AG08395 (cell line): ENCODE measurements around the gene TTC22.

Source experiments
- DNase-seq: peaks from one replicate; pipeline ENCODE4 v3.0.0; 2012; ENCODE audit warnings: mixed read lengths, low spot score

The TTC22 gene

DNA sequence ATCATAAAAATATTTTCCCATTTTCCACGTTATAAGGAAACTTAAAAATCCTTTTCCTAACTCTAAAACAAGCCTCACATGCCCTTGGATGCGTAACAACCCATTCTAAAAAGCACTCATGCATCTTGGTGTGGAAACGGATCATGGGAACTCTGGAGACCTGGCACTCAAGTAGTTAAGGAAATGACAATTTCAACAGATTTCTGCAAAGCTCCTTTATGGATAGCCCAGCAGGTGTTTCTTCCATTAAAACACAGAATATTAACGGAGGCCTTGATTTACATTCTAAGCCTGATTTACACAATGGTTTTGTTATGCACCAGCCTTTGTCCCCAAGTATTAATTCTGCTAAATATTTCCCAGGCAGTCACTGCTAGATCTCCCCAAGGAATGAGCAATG, 49.7 kb downstream of the TTC22 start:
- no peak for DNase-seq

DNA sequence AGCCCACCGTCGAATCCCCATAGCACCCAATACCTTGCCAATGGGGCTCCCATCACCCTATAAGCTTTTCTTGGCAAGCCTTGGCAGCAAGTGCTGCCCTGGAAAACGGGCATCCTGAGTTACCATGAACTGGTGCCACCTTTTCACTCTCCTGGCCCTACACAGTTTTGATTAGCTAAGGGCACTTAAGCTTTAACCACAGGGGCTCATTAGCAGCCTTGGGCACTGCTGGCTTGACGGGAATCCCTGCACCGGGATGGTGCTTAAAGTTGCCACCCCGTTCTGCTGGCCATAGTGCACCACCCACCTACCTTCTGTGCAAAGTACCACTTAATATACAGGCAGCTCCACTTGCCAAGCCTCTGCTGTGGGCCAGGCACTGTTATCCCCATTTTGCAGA, 50.5 kb downstream of the TTC22 start:
- no peak for DNase-seq

DNA sequence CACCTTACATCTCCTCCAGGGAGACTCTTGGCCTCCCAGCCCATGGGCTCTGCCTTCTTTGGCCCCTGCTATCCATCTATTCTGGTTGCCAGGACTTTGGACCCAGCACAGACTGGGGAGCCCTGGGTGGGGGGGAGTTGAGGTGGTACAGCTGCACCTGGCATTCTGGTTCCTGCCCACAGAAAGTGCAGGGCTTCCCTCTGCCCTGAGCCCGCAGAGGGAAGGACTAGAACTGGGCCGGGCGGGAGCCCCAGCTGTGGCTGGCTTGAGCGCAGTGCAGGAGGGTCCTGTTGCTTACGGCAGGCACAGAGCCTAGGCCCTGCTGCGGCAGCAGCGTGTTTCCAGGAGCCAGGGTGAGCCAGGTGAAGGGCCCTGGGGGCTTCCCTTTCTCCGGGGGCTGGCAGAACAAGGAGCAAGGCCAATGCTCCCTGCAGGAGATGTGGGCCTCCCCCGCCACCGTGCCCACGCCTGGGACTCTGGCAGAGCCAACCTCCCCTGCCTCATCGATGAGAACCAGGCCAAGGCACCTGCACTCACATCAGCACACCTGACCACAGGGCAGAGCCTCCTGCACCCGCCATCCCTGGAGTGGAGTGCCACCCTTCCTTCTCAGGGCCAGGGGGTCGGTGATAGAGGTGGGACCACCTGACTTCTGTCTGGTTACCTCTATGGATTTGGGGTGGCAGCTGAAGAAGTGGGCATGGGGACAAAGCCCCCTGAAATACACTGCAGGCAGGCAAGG, 52.9 kb downstream of the TTC22 start:
- no peak for DNase-seq

DNA sequence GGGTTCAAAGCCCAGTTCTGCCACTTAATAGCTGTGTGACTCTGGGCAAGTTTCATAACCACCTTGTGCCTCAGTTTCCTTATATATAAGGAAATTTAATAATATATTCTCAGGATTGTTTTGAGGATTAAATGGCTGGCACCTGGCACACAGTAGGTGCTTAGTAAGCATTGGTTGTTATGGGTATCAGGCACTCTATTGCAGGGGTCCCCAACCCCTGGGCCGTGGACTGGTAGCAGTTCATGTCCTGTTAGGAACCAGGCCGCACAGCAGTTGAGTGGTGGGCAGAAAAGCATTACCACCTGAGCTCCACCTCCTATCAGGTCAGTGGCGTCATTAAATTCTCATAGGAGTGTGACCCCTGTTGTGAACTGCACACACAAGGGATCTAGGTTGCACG, 55.3 kb downstream of the TTC22 start:
- DNase-seq, result no peak

DNA sequence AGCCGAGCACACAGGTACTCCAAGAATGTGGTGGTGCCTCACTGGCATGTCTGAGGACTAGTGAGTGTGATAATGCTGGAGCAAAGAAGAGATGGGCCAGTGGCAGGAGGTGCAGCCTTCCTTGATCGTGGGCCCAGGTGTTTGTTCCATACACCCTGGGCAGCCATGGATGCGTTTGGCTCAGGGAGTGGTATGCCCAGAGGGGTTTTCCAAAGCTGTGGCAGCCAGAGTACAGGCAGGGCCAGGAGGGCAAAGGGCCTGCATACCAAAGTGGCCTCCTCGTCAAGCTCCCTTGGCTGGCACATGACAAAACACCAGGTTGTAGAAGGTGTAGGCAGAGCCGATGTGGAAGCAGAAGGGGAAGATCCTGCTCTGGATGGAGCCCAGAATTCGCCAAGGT, 55.8 kb downstream of the TTC22 start:
- DNase-seq, result no peak

DNA sequence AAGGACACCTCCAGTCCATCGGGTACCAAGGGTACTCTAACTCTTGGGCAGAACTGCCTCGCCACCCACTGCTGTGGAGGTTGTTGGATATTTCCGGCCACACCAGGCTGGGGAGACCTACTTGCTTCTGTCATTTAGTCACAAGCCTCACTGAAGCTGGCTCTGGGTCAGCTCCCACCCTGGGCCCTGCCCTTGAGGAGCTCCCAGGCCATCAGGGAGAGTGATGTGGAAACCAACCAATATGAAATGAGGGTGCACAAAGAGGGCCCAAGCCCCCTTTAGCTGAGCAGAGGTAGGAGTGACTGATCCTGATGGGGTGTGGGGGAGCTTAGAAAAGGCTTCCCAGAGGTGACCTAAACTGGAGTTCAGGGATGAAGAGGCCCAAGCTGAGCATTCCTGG, 56.4 kb downstream of the TTC22 start:
- DNase-seq, result no peak

DNA sequence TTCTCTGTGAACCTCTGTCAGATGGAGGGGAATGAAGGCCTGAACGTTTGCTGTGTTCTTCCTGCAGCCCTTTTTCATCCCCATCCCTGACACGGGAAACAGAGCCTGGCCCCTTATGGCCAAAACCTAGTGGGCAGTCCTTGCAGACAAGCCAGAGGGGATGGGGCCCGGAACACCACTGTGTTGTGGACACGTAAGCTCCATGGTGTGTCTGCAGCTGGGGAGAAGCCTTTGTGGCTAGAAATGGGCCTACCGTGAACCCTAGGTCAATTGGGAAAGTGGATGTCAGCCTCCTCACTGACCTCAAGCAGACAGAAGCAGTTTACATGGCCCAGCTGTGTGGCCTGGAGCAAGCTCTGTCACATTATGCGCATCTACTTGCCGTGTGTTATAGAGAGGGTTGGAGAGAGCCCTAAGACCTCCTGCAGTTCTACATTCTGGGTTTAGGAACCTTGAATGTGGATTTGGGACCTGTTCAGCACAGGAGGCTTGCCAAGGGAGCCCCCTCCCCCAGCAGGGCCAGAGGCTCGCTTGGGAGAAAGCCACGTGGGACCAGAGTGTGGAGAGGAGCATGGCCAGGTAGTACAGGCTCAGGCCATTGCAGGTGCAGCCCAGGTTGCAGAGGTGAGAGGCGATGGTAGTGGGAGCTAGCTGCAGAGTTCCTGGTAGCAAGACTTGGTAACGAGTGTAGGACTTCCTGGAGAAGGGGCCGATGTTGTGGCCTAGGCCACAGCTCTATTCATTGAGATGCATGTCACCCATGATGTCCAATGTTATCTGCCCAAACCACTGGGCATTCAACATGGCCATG, 57.5 kb downstream of the TTC22 start:
- no peak for DNase-seq

DNA sequence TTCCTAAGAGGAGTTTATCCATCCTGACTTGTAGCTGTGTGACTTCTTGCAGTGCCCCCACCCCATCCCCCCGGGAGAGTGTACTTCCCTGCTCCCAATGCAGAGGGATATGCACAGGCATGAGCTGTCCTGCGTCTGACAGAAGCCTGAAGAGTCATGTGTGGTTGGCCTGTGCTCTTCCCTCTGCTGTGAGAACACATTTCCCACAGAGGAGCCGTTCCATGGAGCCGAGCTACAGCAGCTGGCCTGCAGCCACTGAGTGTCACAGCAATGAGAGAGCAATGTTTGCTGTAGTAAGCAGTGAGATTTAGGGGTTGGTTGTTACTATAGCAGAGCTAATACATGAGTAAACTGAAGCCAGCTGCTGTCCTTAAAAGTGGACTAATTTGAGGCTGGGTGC, 58.8 kb downstream of the TTC22 start:
- peak; percentile 11 for DNase-seq

DNA sequence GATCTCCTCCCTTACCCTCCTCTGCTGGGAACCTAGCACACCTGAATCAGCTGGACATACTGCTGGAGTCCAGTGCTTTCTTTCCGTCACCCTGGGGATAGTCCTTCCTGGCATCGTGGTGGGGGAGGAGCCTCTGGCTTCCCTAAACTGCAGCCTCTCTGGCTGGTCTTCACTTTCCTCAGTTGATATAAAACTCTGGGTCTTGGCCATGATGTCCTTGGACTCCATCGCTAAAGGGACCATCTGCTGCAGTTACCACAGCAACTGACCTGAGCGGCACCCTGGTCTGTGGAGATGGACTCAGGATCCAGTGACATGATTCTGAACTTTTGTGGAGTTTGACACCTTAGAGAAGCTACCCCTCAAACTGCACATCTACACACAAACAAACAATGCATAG, 59.6 kb downstream of the TTC22 start:
- DNase-seq, result no peak

DNA sequence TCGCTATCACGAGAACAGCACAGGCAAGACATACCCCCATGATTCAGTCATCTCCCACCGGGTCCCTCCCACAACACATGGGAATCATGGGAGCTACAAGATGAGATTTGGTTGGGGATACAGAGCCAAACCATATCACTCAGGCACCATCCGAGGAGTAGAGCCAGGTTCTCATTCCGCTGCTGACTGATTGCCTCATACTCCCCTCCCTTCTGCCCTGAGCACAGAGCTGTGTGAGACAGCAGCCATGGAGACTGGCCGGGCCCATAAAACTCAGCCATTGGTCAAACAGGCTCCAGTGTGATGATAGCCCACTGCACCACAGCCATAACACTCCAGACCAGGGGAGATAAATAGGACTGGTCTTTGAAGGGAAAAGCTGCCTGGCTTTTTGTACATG, 62.9 kb downstream of the TTC22 start:
- DNase-seq, result no peak

DNA sequence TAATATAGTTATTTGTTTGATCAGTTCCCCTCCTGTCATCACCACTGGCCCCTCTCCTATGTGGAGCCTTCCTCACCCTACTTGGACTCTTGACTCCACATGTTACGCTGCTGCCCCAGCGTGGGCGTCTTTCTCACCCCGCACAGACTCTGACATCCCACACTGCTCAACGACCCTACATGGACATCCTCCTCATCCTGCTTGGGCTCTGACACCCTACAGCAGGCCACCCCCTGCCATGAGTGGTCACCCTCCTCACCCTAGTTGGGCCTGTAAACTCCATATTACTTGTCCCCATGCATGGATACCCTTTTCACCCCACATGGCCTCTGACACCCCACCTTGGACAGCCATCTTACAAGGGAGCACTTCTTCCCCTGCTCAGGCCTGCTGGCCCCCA, 64.4 kb downstream of the TTC22 start:
- DNase-seq, result no peak
